NCI-H146 treated with DMSO at 0.1 percent for 48 hours (cell line): ENCODE results near the gene DENND1A.

Source experiments
- DNase-seq: peaks from one replicate; lab custom pipeline; 2025; ENCODE audit not compliant: unreplicated experiment; lab: John Stamatoyannopoulos, UW

The DENND1A gene

GRCh38 chr9:123421801-123422455 lies 508.0 kb downstream of the DENND1A start:
- no peak for DNase-seq

- DNase-seq = no peak
These were observed 508.7 kb downstream of the DENND1A start for GRCh38 chr9:123421186-123421585.

GRCh38 chr9:123420592-123421111 lies 509.3 kb downstream of the DENND1A start:
- no peak for DNase-seq

GRCh38 chr9:123419721-123420591 lies 510.0 kb downstream of the DENND1A start:
- DNase-seq = no peak

- DNase-seq = no peak
These were observed 510.8 kb downstream of the DENND1A start for GRCh38 chr9:123419091-123419490.

- DNase-seq = no peak
These were observed 511.4 kb downstream of the DENND1A start for GRCh38 chr9:123418506-123418905.

- DNase-seq = no peak
These were observed 511.9 kb downstream of the DENND1A start for GRCh38 chr9:123418052-123418430.

- no peak for DNase-seq
These were observed 512.5 kb downstream of the DENND1A start for GRCh38 chr9:123417289-123418051.

GRCh38 chr9:123416176-123416575 lies 513.8 kb downstream of the DENND1A start:
- DNase-seq = no peak

GRCh38 chr9:123414936-123415930 lies 514.7 kb downstream of the DENND1A start:
- no peak for DNase-seq

GRCh38 chr9:123414204-123414603 lies 515.7 kb downstream of the DENND1A start:
- DNase-seq = no peak

- DNase-seq = no peak
These were observed 517.6 kb downstream of the DENND1A start for GRCh38 chr9:123412171-123412820.

- DNase-seq = no peak
These were observed 518.3 kb downstream of the DENND1A start for GRCh38 chr9:123411636-123412035.

GRCh38 chr9:123411191-123411590 lies 518.7 kb downstream of the DENND1A start:
- no peak for DNase-seq

- no peak for DNase-seq
These were observed 519.5 kb downstream of the DENND1A start for GRCh38 chr9:123410281-123410910.

GRCh38 chr9:123408313-123409262 lies 521.3 kb downstream of the DENND1A start:
- DNase-seq = no peak

- no peak for DNase-seq
These were observed 522.6 kb downstream of the DENND1A start for GRCh38 chr9:123407217-123407851.
